Panc1 (cell line): ENCODE results near the gene PACC1.

Experiments
- POLR2AphosphoS5 ChIP-seq: IDR thresholded peaks from 2 replicates; pipeline ENCODE4 v1.6.1; 2012; ENCODE audit warnings: mild to moderate bottlenecking, low read depth, low read length, moderate library complexity
- TF ChIP-seq, protein P1 (sequence below): fragments of 450-650 bp; IDR thresholded peaks from 2 replicates; pipeline ENCODE4 v1.5.1; 2017; ENCODE audit warnings: mild to moderate bottlenecking

DNA sequence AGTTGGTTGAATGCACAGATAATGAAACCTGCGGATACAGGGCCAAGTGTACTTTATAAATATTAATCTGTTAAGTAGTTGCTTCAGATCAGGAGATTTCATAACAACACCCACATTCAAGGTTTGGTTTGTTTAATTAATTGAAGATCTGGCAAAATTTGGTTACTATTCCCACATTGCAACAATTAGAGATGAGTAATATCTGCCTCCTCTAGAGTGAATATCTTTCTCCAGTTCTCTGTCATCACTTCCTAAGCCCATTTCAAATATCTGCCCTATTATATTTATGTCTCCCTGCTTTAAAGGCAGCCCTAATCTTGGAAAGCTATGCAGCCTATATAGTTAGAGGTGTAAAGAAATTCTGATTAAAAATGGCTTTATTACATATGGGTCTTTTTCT is 68.1 kb downstream of the PACC1 start:
- TF ChIP-seq, protein P1, sequence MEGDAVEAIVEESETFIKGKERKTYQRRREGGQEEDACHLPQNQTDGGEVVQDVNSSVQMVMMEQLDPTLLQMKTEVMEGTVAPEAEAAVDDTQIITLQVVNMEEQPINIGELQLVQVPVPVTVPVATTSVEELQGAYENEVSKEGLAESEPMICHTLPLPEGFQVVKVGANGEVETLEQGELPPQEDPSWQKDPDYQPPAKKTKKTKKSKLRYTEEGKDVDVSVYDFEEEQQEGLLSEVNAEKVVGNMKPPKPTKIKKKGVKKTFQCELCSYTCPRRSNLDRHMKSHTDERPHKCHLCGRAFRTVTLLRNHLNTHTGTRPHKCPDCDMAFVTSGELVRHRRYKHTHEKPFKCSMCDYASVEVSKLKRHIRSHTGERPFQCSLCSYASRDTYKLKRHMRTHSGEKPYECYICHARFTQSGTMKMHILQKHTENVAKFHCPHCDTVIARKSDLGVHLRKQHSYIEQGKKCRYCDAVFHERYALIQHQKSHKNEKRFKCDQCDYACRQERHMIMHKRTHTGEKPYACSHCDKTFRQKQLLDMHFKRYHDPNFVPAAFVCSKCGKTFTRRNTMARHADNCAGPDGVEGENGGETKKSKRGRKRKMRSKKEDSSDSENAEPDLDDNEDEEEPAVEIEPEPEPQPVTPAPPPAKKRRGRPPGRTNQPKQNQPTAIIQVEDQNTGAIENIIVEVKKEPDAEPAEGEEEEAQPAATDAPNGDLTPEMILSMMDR: no peak
- no peak for TF ChIP-seq POLR2AphosphoS5
